IMR-90 (cell line): ENCODE data around the gene GADL1. TPM values are rescaled to one million over a fixed set of nuclear protein-coding genes. Genes with fewer than 3 reads are reported as not detected.

Experiments used
- ATAC-seq: fragments of 200-7000 bp; cut with Tn5 transposase; 2 replicates; pipeline ENCODE4 v1.9.1; 2020; ENCODE audit warnings: low read depth, mild to moderate bottlenecking, moderate library complexity
- BruUV-seq: library from RNA; stranded (reverse); fragments of 400-500 nt; replicated peaks from 2 replicates; lab custom pipeline; 2021; lab: Mats Ljungman, UMichigan
- CTCF ChIA-PET: fragments of 300-600 bp; formaldehyde crosslinking; extraction: SDS; loops from one replicate; lab custom pipeline; 2021; ENCODE audit warnings: antibody characterized with exemption; lab: Yijun Ruan, JAX
- POLR2A ChIA-PET: fragments of 300-600 bp; sonication (Branson Sonifier 250); formaldehyde crosslinking; loops from one replicate; lab custom pipeline; 2022; ENCODE audit warnings: antibody characterized with exemption; ENCODE audit not compliant: unreplicated experiment; lab: Charles Lee
- DNase-seq: peaks from one replicate; pipeline ENCODE4 v3.0.0; 2013
- H2AFZ ChIP-seq: replicated peaks from 2 replicates; pipeline ENCODE3; 2013; ENCODE audit warnings: low read length, mild to moderate bottlenecking; ENCODE audit not compliant: poor library complexity
- H2AK5ac ChIP-seq: 2 replicates; pipeline ENCODE4 v1.6.1; 2013; ENCODE audit warnings: low read depth, low read length, inconsistent platforms
- H2AK9ac ChIP-seq: replicated peaks from 2 replicates; pipeline ENCODE3; 2013; ENCODE audit warnings: mild to moderate bottlenecking, low read depth, low read length, moderate library complexity; ENCODE audit not compliant: poor library complexity
- H2BK120ac ChIP-seq: 2 replicates; pipeline ENCODE4 v1.6.1; 2013; ENCODE audit warnings: low read depth, low read length, inconsistent platforms
- H2BK15ac ChIP-seq: 3 replicates; pipeline ENCODE4 v1.6.1; 2013; ENCODE audit warnings: low read depth, low read length, inconsistent platforms
- H2BK20ac ChIP-seq: 2 replicates; pipeline ENCODE4 v1.6.1; 2013; ENCODE audit warnings: low read depth, mild to moderate bottlenecking, inconsistent platforms, low read length, moderate library complexity
- H2BK5ac ChIP-seq: 2 replicates; pipeline ENCODE4 v1.6.1; 2013; ENCODE audit warnings: mild to moderate bottlenecking, low read depth, low read length, inconsistent platforms; ENCODE audit not compliant: poor library complexity, severe bottlenecking
- H3K14ac ChIP-seq: replicated peaks from 2 replicates; pipeline ENCODE4 v1.6.1; 2013; ENCODE audit warnings: low read depth, low read length, inconsistent platforms
- H3K18ac ChIP-seq: 2 replicates; pipeline ENCODE4 v1.6.1; 2013; ENCODE audit warnings: low read depth, low read length, control low read depth
- H3K23ac ChIP-seq: 2 replicates; pipeline ENCODE4 v1.6.1; 2013; ENCODE audit warnings: low read depth, low read length, inconsistent platforms
- H3K27ac ChIP-seq: 2 replicates; pipeline ENCODE4 v1.5.1; 2013; ENCODE audit warnings: mild to moderate bottlenecking, control low read depth, low read length; ENCODE audit not compliant: insufficient read depth
- H3K27me3 ChIP-seq: 2 replicates; pipeline ENCODE4 v1.6.1; 2013; ENCODE audit warnings: low read length; ENCODE audit not compliant: control insufficient read depth, insufficient read depth
- H3K36me3 ChIP-seq: 2 replicates; pipeline ENCODE4 v1.6.1; 2013; ENCODE audit warnings: low read length, mixed read lengths; ENCODE audit not compliant: control insufficient read depth, insufficient read depth
- H3K4ac ChIP-seq: 2 replicates; pipeline ENCODE4 v1.6.1; 2013; ENCODE audit warnings: low read depth, low read length, inconsistent platforms
- H3K4me1 ChIP-seq: 2 replicates; pipeline ENCODE4 v1.6.1; 2013; ENCODE audit warnings: low read length, mixed read lengths; ENCODE audit not compliant: control insufficient read depth, insufficient read depth
- H3K4me2 ChIP-seq: 2 replicates; pipeline ENCODE4 v1.6.1; 2013; ENCODE audit warnings: low read depth, mild to moderate bottlenecking, control low read depth, low read length, moderate library complexity
- H3K4me3 ChIP-seq: 2 replicates; pipeline ENCODE4 v1.5.1; 2013; ENCODE audit warnings: low read depth, mild to moderate bottlenecking, control low read depth, low read length, moderate library complexity; ENCODE audit not compliant: insufficient read depth
- H3K56ac ChIP-seq: 2 replicates; pipeline ENCODE4 v1.6.1; 2013; ENCODE audit warnings: low read length, inconsistent platforms; ENCODE audit not compliant: insufficient read depth; ENCODE audit errors: extremely low read depth
- H3K79me1 ChIP-seq, 2 experiments: 2 replicates each; pipeline ENCODE4 v1.6.1; 2013; ENCODE audit warnings: low read length in 2 of 2, inconsistent platforms in 1 of 2, low read depth in 1 of 2
- H3K9ac ChIP-seq: 2 replicates; pipeline ENCODE4 v1.6.1; 2013; ENCODE audit warnings: low read depth, low read length, control low read depth
- H3K9me1 ChIP-seq: 2 replicates; pipeline ENCODE4 v1.6.1; 2013; ENCODE audit warnings: low read length, inconsistent platforms; ENCODE audit not compliant: insufficient read depth
- H3K9me3 ChIP-seq: 2 replicates; pipeline ENCODE4 v1.6.1; 2013; ENCODE audit warnings: low read length; ENCODE audit not compliant: control insufficient read depth, insufficient read depth
- H4K20me1 ChIP-seq: 2 replicates; pipeline ENCODE4 v1.6.1; 2013; ENCODE audit warnings: low read length, inconsistent platforms; ENCODE audit not compliant: insufficient read depth
- H4K5ac ChIP-seq: 2 replicates; pipeline ENCODE4 v1.6.1; 2013; ENCODE audit warnings: mild to moderate bottlenecking, low read depth, low read length, control low read depth
- H4K8ac ChIP-seq, 2 experiments: 2 replicates each; pipeline ENCODE4 v1.6.1; 2013; ENCODE audit warnings: low read depth in 2 of 2, low read length in 2 of 2, control low read depth in 1 of 2, inconsistent platforms in 1 of 2
- H4K91ac ChIP-seq: 2 replicates; pipeline ENCODE4 v1.6.1; 2013; ENCODE audit warnings: low read depth, low read length, inconsistent platforms; ENCODE audit not compliant: insufficient read depth
- MAFK ChIP-seq: IDR thresholded peaks from 2 replicates; pipeline ENCODE4 v1.6.1; 2012; ENCODE audit warnings: low read depth, low read length, improper control_type of control experiment
- POLR2A ChIP-seq: IDR thresholded peaks from 2 replicates; pipeline ENCODE4 v1.6.1; 2012; ENCODE audit warnings: mild to moderate bottlenecking, low read depth, low read length
- WGBS, 2 experiments: methylation state at CpG; one replicate each; pipeline versions ENCODE4 v1.1.5 to v1.1.7; 2013; ENCODE audit warnings: missing lambda C conversion rate in 2 of 2; ENCODE audit not compliant: insufficient read length in 1 of 2; ENCODE audit errors: extremely low coverage in 2 of 2; 5-methylcytosine and 5-hydroxymethylcytosine counted together
- dilution Hi-C: fragments of 300-500 bp; cut with HindIII; formaldehyde crosslinking; loops from one replicate; pipeline ENCODE4 v1.14.3; 2018; ENCODE audit warnings: low sequenced_read_pairs; ENCODE audit not compliant: unreplicated experiment
- in situ Hi-C: fragments of 300-500 bp; cut with MboI; formaldehyde crosslinking; loops from 3 replicates; pipeline ENCODE4 v1.14.3; 2019; ENCODE audit warnings: low sequenced_read_pairs, inconsistent platforms, mixed read lengths
- intact Hi-C: fragments of 100-400 bp; cut with micrococcal nuclease; formaldehyde crosslinking; loops from 2 replicates; pipeline ENCODE4 v1.10.0; 2022
- polyA plus RNA-seq, 3 experiments: library from polyadenylated mRNA; depleted of rRNA; stranded (reverse); fragments of >200 nt; gene quantifications; 2 replicates each; pipeline ENCODE4 v1.2.3, GENCODE V29; 2012; ENCODE audit warnings: low replicate concordance in 1 of 3
- total RNA-seq: library from RNA; depleted of rRNA; stranded (reverse); fragments of >200 nt; gene quantifications from 2 replicates; pipeline ENCODE4 v1.2.3, GENCODE V29; 2012

Gene GADL1
- total and polyA plus RNA-seq, 2 of the 4 experiments (the other 2 are of a cell fraction), result not detected

DNA sequence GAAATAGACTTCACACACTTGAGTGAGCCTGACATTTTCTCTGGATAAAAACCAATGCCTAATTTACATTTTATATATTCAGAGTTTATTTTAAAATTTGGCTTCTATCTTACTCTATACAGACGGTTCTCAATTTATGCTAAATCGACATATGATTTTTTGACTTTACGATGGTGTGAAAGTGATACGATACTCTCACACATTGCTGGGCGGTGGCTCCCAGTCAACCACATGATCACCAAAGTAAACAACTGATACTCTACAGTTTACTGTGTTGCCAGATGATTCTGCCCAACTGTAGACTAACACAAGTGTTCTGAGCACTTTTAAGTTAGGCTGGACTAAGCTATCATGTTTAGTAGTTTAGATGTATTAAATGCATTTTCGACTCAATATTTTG lies 25.1 kb upstream of the GADL1 start:
- Histone ChIP-seq H3K27ac (no peak overlapping the region), H3K18ac (no peak overlapping the region), H2BK120ac (no peak overlapping the region), H3K36me3 (no peaks in the 10 kb centered on the region), H4K5ac (no peak overlapping the region), H2BK5ac (no peak overlapping the region), H3K4me1 (no peaks in the 10 kb centered on the region), H2AK9ac (no peak overlapping the region), H4K20me1 (no peaks in the 10 kb centered on the region), H3K9me1 (no peaks in the 10 kb centered on the region), H3K14ac (no peak overlapping the region), H3K4me3 (no peak overlapping the region), H2AFZ (no peak overlapping the region), H3K4ac (no peak overlapping the region), H4K91ac (no peak overlapping the region), H3K4me2 (no peak overlapping the region), H3K23ac (no peak overlapping the region), H3K9me3 (peaks cover 3% of the 10 kb centered on the region; the same call in 1 of the 2 replicates), H3K27me3 (no peaks in the 10 kb centered on the region), H2BK20ac (no peak overlapping the region), H2AK5ac (no peak overlapping the region), H4K8ac (no peak overlapping the region), H3K9ac (no peak overlapping the region), H2BK15ac (no peak overlapping the region), H3K56ac (no peak overlapping the region), H3K79me1 (no peaks in the 10 kb centered on the region)
- no peak for DNase-seq
- ATAC-seq, result no peak
- intact Hi-C loops (no loop called here), dilution Hi-C loops (no loop called here), in situ Hi-C loops (no loop called here)
- BruUV-seq, result no TSS peak
- ChIA-PET POLR2A (no interaction called here), CTCF (no interaction called here)
- TF ChIP-seq POLR2A (no peak), MAFK (no peak)
- WGBS, 2 experiments, result no CpG with 5 or more reads among the region's 6 CpGs
